ENCODE measurements around the gene YDJC. TPM values are rescaled to one million over a fixed set of nuclear protein-coding genes. Genes with fewer than 3 reads are reported as not detected.
A peak's percentile ranks its signal among the peaks of the same experiment; 100 is the strongest.

YDJC gene
- total and polyA plus RNA-seq, 2 of the 13 experiments (the other 11 are each of a cell fraction or from before 2014, with no cell fraction given) = 15.3 to 32.0 TPM

GRCh38 chr22:21640810-21641209 lies 11.0 kb upstream of the YDJC start (continued):
- no peak for TF ChIP-seq ZNF776 (CRISPR knock-in tag; IDR thresholded peaks at IDR 0.05)

- CTCF ChIA-PET (ENCODE audit: low intra/inter-chr PET ratio, low total read pairs) = no interaction called here
- Histone ChIP-seq H3K9me3 (ENCODE audit: low read length) (no peaks in the 10 kb centered on the region), H3K4me1 (ENCODE audit: insufficient read depth, low read length) (peaks cover 73% of the 10 kb centered on the region), H4K20me1 (ENCODE audit: insufficient read depth, low read length) (no peaks in the 10 kb centered on the region), H3K4me2 (ENCODE audit: low read depth, low read length) (no peak overlapping the region), H3K4me3 (replicated peaks in 1 of 3; ENCODE audit: insufficient read depth in 1 of 3, low read depth in 2 of 3, low read length in 3 of 3) (no peak overlapping the region), H3K36me3 (replicated peaks in 1 of 2; ENCODE audit: control insufficient read depth in 1 of 2, insufficient read depth in 2 of 2, low read length in 2 of 2) (peaks cover 0 to 4% of the 10 kb centered on the region in 2 experiments; a peak in 1 of 5 replicates), H3K27ac (ENCODE audit: extremely low read length, insufficient read depth, low read length) (peak overlapping the region; percentile 39), H3K27me3 (ENCODE audit: control insufficient read depth in 1 of 2, insufficient read depth in 2 of 2, low read length in 2 of 2) (peaks cover 0 to 4% of the 10 kb centered on the region in 2 experiments; a peak in 2 of 5 replicates), H2AFZ (ENCODE audit: low read length) (no peak overlapping the region), H3K79me2 (ENCODE audit: insufficient read depth, low read length) (peaks cover 8% of the 10 kb centered on the region), H3K9ac (ENCODE audit: insufficient read depth, low read depth, low read length) (no peak overlapping the region)
- intact Hi-C loops (cut with micrococcal nuclease; ENCODE audit: unreplicated experiment) = no loop called here
- FAIRE-seq (no peak), DNase-seq (ENCODE audit: low spot score) (no peak), ATAC-seq (no peak)
- TF ChIP-seq, protein P1, sequence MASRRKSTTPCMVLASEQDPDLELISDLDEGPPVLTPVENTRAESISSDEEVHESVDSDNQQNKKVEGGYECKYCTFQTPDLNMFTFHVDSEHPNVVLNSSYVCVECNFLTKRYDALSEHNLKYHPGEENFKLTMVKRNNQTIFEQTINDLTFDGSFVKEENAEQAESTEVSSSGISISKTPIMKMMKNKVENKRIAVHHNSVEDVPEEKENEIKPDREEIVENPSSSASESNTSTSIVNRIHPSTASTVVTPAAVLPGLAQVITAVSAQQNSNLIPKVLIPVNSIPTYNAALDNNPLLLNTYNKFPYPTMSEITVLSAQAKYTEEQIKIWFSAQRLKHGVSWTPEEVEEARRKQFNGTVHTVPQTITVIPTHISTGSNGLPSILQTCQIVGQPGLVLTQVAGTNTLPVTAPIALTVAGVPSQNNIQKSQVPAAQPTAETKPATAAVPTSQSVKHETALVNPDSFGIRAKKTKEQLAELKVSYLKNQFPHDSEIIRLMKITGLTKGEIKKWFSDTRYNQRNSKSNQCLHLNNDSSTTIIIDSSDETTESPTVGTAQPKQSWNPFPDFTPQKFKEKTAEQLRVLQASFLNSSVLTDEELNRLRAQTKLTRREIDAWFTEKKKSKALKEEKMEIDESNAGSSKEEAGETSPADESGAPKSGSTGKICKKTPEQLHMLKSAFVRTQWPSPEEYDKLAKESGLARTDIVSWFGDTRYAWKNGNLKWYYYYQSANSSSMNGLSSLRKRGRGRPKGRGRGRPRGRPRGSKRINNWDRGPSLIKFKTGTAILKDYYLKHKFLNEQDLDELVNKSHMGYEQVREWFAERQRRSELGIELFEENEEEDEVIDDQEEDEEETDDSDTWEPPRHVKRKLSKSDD (CRISPR knock-in tag; IDR thresholded peaks at IDR 0.05; ENCODE audit: low read depth) = no peak
- TF ChIP-seq DDIT3 (CRISPR knock-in tag; IDR thresholded peaks at IDR 0.05) (no peak), CBX1 (IDR thresholded peaks at IDR 0.05; ENCODE audit: low read depth) (no peak), ZNF160 (CRISPR knock-in tag; IDR thresholded peaks at IDR 0.05) (no peak), ATF7 (IDR thresholded peaks at IDR 0.05) (no peak), ATF7 (CRISPR knock-in tag; IDR thresholded peaks at IDR 0.05) (no peak), ZNF264 (CRISPR knock-in tag; IDR thresholded peaks at IDR 0.05) (no peak), RAD21 (CRISPR knock-in tag; IDR thresholded peaks at IDR 0.05) (no peak), WIZ (CRISPR knock-in tag; IDR thresholded peaks at IDR 0.05) (no peak), JUNB (CRISPR knock-in tag; IDR thresholded peaks at IDR 0.05; ENCODE audit: borderline replicate concordance) (no peak), ZNF569 (CRISPR knock-in tag; IDR thresholded peaks at IDR 0.05; ENCODE audit: borderline replicate concordance) (no peak)
- TF ChIP-seq, protein P2, sequence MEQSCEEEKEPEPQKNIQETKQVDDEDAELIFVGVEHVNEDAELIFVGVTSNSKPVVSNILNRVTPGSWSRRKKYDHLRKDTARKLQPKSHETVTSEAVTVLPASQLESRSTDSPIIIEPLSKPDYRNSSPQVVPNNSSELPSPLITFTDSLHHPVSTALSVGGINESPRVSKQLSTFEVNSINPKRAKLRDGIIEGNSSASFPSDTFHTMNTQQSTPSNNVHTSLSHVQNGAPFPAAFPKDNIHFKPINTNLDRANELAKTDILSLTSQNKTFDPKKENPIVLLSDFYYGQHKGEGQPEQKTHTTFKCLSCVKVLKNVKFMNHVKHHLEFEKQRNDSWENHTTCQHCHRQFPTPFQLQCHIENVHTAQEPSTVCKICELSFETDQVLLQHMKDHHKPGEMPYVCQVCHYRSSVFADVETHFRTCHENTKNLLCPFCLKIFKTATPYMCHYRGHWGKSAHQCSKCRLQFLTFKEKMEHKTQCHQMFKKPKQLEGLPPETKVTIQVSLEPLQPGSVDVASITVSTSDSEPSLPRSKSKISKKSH (CRISPR knock-in tag; IDR thresholded peaks at IDR 0.05; ENCODE audit: borderline replicate concordance) = no peak
- BruUV-seq (replicated peaks) = no TSS peak
- in situ Hi-C loops (cut with HindIII; ENCODE audit: extremely low pct_ligation_motif_present, low pct_unique_long_range_greater_than_20kb) = no loop called here
- WGBS (ENCODE audit: low lambda C conversion rate) = 64% methylated on average over 4 of the region's 4 CpGs
- POLR2A ChIA-PET = no interaction called here
Measured at GRCh38 chr22:21639359-21639758, 9.5 kb upstream of the YDJC start.
